IMR-90 (cell line): Measurements from ENCODE around the gene KLF13. TPM values are rescaled to one million over a fixed set of nuclear protein-coding genes. Genes with fewer than 3 reads are reported as not detected.

Source experiments
- ATAC-seq: fragments of 200-7000 bp; cut with Tn5 transposase; 2 replicates; pipeline ENCODE4 v1.9.1; 2020; ENCODE audit warnings: low read depth, mild to moderate bottlenecking, moderate library complexity
- BruUV-seq: library from RNA; stranded (reverse); fragments of 400-500 nt; replicated peaks from 2 replicates; lab custom pipeline; 2021; lab: Mats Ljungman, UMichigan
- CTCF ChIA-PET: fragments of 300-600 bp; formaldehyde crosslinking; extraction: SDS; loops from one replicate; lab custom pipeline; 2021; ENCODE audit warnings: antibody characterized with exemption; lab: Yijun Ruan, JAX
- POLR2A ChIA-PET: fragments of 300-600 bp; sonication (Branson Sonifier 250); formaldehyde crosslinking; loops from one replicate; lab custom pipeline; 2022; ENCODE audit warnings: antibody characterized with exemption; ENCODE audit not compliant: unreplicated experiment; lab: Charles Lee
- DNase-seq: peaks from one replicate; pipeline ENCODE4 v3.0.0; 2013
- H2AFZ ChIP-seq: replicated peaks from 2 replicates; pipeline ENCODE3; 2013; ENCODE audit warnings: low read length, mild to moderate bottlenecking; ENCODE audit not compliant: poor library complexity
- H2AK5ac ChIP-seq: 2 replicates; pipeline ENCODE4 v1.6.1; 2013; ENCODE audit warnings: low read depth, low read length, inconsistent platforms
- H2AK9ac ChIP-seq: replicated peaks from 2 replicates; pipeline ENCODE3; 2013; ENCODE audit warnings: mild to moderate bottlenecking, low read depth, low read length, moderate library complexity; ENCODE audit not compliant: poor library complexity
- H2BK120ac ChIP-seq: 2 replicates; pipeline ENCODE4 v1.6.1; 2013; ENCODE audit warnings: low read depth, low read length, inconsistent platforms
- H2BK15ac ChIP-seq: 3 replicates; pipeline ENCODE4 v1.6.1; 2013; ENCODE audit warnings: low read depth, low read length, inconsistent platforms
- H2BK20ac ChIP-seq: 2 replicates; pipeline ENCODE4 v1.6.1; 2013; ENCODE audit warnings: low read depth, mild to moderate bottlenecking, inconsistent platforms, low read length, moderate library complexity
- H2BK5ac ChIP-seq: 2 replicates; pipeline ENCODE4 v1.6.1; 2013; ENCODE audit warnings: mild to moderate bottlenecking, low read depth, low read length, inconsistent platforms; ENCODE audit not compliant: poor library complexity, severe bottlenecking
- H3K14ac ChIP-seq: replicated peaks from 2 replicates; pipeline ENCODE4 v1.6.1; 2013; ENCODE audit warnings: low read depth, low read length, inconsistent platforms
- H3K18ac ChIP-seq: 2 replicates; pipeline ENCODE4 v1.6.1; 2013; ENCODE audit warnings: low read depth, low read length, control low read depth
- H3K23ac ChIP-seq: 2 replicates; pipeline ENCODE4 v1.6.1; 2013; ENCODE audit warnings: low read depth, low read length, inconsistent platforms
- H3K27ac ChIP-seq: 2 replicates; pipeline ENCODE4 v1.5.1; 2013; ENCODE audit warnings: mild to moderate bottlenecking, control low read depth, low read length; ENCODE audit not compliant: insufficient read depth
- H3K27me3 ChIP-seq: 2 replicates; pipeline ENCODE4 v1.6.1; 2013; ENCODE audit warnings: low read length; ENCODE audit not compliant: control insufficient read depth, insufficient read depth
- H3K36me3 ChIP-seq: 2 replicates; pipeline ENCODE4 v1.6.1; 2013; ENCODE audit warnings: low read length, mixed read lengths; ENCODE audit not compliant: control insufficient read depth, insufficient read depth
- H3K4ac ChIP-seq: 2 replicates; pipeline ENCODE4 v1.6.1; 2013; ENCODE audit warnings: low read depth, low read length, inconsistent platforms
- H3K4me1 ChIP-seq: 2 replicates; pipeline ENCODE4 v1.6.1; 2013; ENCODE audit warnings: low read length, mixed read lengths; ENCODE audit not compliant: control insufficient read depth, insufficient read depth
- H3K4me2 ChIP-seq: 2 replicates; pipeline ENCODE4 v1.6.1; 2013; ENCODE audit warnings: low read depth, mild to moderate bottlenecking, control low read depth, low read length, moderate library complexity
- H3K4me3 ChIP-seq: 2 replicates; pipeline ENCODE4 v1.5.1; 2013; ENCODE audit warnings: low read depth, mild to moderate bottlenecking, control low read depth, low read length, moderate library complexity; ENCODE audit not compliant: insufficient read depth
- H3K56ac ChIP-seq: 2 replicates; pipeline ENCODE4 v1.6.1; 2013; ENCODE audit warnings: low read length, inconsistent platforms; ENCODE audit not compliant: insufficient read depth; ENCODE audit errors: extremely low read depth
- H3K79me1 ChIP-seq, 2 experiments: 2 replicates each; pipeline ENCODE4 v1.6.1; 2013; ENCODE audit warnings: low read length in 2 of 2, inconsistent platforms in 1 of 2, low read depth in 1 of 2
- H3K9ac ChIP-seq: 2 replicates; pipeline ENCODE4 v1.6.1; 2013; ENCODE audit warnings: low read depth, low read length, control low read depth
- H3K9me1 ChIP-seq: 2 replicates; pipeline ENCODE4 v1.6.1; 2013; ENCODE audit warnings: low read length, inconsistent platforms; ENCODE audit not compliant: insufficient read depth
- H3K9me3 ChIP-seq: 2 replicates; pipeline ENCODE4 v1.6.1; 2013; ENCODE audit warnings: low read length; ENCODE audit not compliant: control insufficient read depth, insufficient read depth
- H4K20me1 ChIP-seq: 2 replicates; pipeline ENCODE4 v1.6.1; 2013; ENCODE audit warnings: low read length, inconsistent platforms; ENCODE audit not compliant: insufficient read depth
- H4K5ac ChIP-seq: 2 replicates; pipeline ENCODE4 v1.6.1; 2013; ENCODE audit warnings: mild to moderate bottlenecking, low read depth, low read length, control low read depth
- H4K8ac ChIP-seq, 2 experiments: 2 replicates each; pipeline ENCODE4 v1.6.1; 2013; ENCODE audit warnings: low read depth in 2 of 2, low read length in 2 of 2, control low read depth in 1 of 2, inconsistent platforms in 1 of 2
- H4K91ac ChIP-seq: 2 replicates; pipeline ENCODE4 v1.6.1; 2013; ENCODE audit warnings: low read depth, low read length, inconsistent platforms; ENCODE audit not compliant: insufficient read depth
- BHLHE40 ChIP-seq: fragments of 150-350 bp; IDR thresholded peaks from 2 replicates; pipeline ENCODE4 v1.6.1; 2016; ENCODE audit warnings: mild to moderate bottlenecking, low read depth, low read length
- CHD1 ChIP-seq: IDR thresholded peaks from 2 replicates; pipeline ENCODE4 v1.6.1; 2012; ENCODE audit warnings: low read depth, low read length, improper control_type of control experiment
- FOS ChIP-seq: fragments of 150-350 bp; IDR thresholded peaks from 2 replicates; pipeline ENCODE4 v1.6.1; 2016; ENCODE audit warnings: low read depth, low read length
- MAZ ChIP-seq: IDR thresholded peaks from 2 replicates; pipeline ENCODE4 v1.6.1; 2012; ENCODE audit warnings: low read depth, mild to moderate bottlenecking, low read length, improper control_type of control experiment, moderate library complexity, borderline replicate concordance
- RFX5 ChIP-seq: IDR thresholded peaks from 2 replicates; pipeline ENCODE4 v1.8.0; 2012; ENCODE audit warnings: low read depth, mild to moderate bottlenecking, low read length, moderate library complexity
- WGBS, 2 experiments: methylation state at CpG; one replicate each; pipeline versions ENCODE4 v1.1.5 to v1.1.7; 2013; ENCODE audit warnings: missing lambda C conversion rate in 2 of 2; ENCODE audit not compliant: insufficient read length in 1 of 2; ENCODE audit errors: extremely low coverage in 2 of 2; 5-methylcytosine and 5-hydroxymethylcytosine counted together
- dilution Hi-C: fragments of 300-500 bp; cut with HindIII; formaldehyde crosslinking; loops from one replicate; pipeline ENCODE4 v1.14.3; 2018; ENCODE audit warnings: low sequenced_read_pairs; ENCODE audit not compliant: unreplicated experiment
- in situ Hi-C: fragments of 300-500 bp; cut with MboI; formaldehyde crosslinking; loops from 3 replicates; pipeline ENCODE4 v1.14.3; 2019; ENCODE audit warnings: low sequenced_read_pairs, inconsistent platforms, mixed read lengths
- intact Hi-C: fragments of 100-400 bp; cut with micrococcal nuclease; formaldehyde crosslinking; loops from 2 replicates; pipeline ENCODE4 v1.10.0; 2022
- polyA plus RNA-seq, 3 experiments: library from polyadenylated mRNA; depleted of rRNA; stranded (reverse); fragments of >200 nt; gene quantifications; 2 replicates each; pipeline ENCODE4 v1.2.3, GENCODE V29; 2012; ENCODE audit warnings: low replicate concordance in 1 of 3
- total RNA-seq: library from RNA; depleted of rRNA; stranded (reverse); fragments of >200 nt; gene quantifications from 2 replicates; pipeline ENCODE4 v1.2.3, GENCODE V29; 2012
- TF ChIP-seq, protein P1 (sequence below): fragments of 150-350 bp; IDR thresholded peaks from 2 replicates; pipeline ENCODE4 v1.6.1; 2017; ENCODE audit warnings: mild to moderate bottlenecking, antibody characterized with exemption, low read length, low read depth

The KLF13 gene
- total and polyA plus RNA-seq, 2 of the 4 experiments (the other 2 are of a cell fraction), result 9.5 to 10.6 TPM

DNA sequence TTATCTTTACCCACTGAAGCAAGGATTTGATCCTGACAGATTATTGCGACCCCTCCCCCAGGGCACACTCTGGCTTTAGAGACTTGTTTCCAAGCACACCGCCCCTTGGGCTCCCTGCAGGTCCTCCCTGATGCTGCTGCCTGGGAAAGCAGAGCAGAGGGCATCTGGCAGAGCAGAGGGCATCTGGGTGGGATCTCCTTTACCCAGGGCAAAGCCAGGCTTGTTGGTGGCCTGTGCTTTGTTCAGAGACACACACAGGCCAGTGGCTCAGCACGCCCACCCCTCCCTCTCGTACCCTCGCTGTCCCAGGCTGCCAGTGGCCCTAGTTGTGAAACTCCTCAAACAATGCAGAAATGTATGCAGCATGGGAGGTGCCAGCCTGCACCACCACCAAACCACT is 4.8 kb downstream of the KLF13 start:
- H3K79me1 ChIP-seq, result peaks cover 24 to 76% of the 10 kb centered on the region in 2 experiments
- no peak overlapping the region for H2AFZ ChIP-seq
- no peak overlapping the region for H2AK5ac ChIP-seq
- no peak overlapping the region for H3K4ac ChIP-seq
- no peak overlapping the region for H3K23ac ChIP-seq
- no peak overlapping the region for H3K4me2 ChIP-seq
- no peak overlapping the region for H3K56ac ChIP-seq
- no peak overlapping the region for H4K91ac ChIP-seq
- no peak overlapping the region for H3K27ac ChIP-seq
- no peak for DNase-seq
- no peaks in the 10 kb centered on the region for H3K27me3 ChIP-seq
- H3K9me3 ChIP-seq, result no peaks in the 10 kb centered on the region
- ATAC-seq, result no peak
- no peak overlapping the region for H3K14ac ChIP-seq
- no peak overlapping the region for H3K4me3 ChIP-seq
- peaks cover 2% of the 10 kb centered on the region; the same call in 1 of the 2 replicates for H3K4me1 ChIP-seq
- H2BK120ac ChIP-seq, result no peak overlapping the region
- ChIA-PET CTCF (no interaction called here), POLR2A (no interaction called here)
- intact Hi-C loops (no loop called here), dilution Hi-C loops (no loop called here), in situ Hi-C loops (no loop called here)
- no peak overlapping the region for H3K18ac ChIP-seq
- no TSS peak for BruUV-seq
- H2BK5ac ChIP-seq, result no peak overlapping the region
- H3K36me3 ChIP-seq, result no peaks in the 10 kb centered on the region
- H2BK20ac ChIP-seq, result no peak overlapping the region
- no peak overlapping the region for H2AK9ac ChIP-seq
- H3K9me1 ChIP-seq, result peaks cover 24% of the 10 kb centered on the region
- no peak overlapping the region for H3K9ac ChIP-seq
- no CpG with 5 or more reads among the region's 5 CpGs for WGBS, 2 experiments
- H4K8ac ChIP-seq, result no peak overlapping the region
- TF ChIP-seq, protein P1, sequence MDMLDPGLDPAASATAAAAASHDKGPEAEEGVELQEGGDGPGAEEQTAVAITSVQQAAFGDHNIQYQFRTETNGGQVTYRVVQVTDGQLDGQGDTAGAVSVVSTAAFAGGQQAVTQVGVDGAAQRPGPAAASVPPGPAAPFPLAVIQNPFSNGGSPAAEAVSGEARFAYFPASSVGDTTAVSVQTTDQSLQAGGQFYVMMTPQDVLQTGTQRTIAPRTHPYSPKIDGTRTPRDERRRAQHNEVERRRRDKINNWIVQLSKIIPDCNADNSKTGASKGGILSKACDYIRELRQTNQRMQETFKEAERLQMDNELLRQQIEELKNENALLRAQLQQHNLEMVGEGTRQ, result no peak
- TF ChIP-seq MAZ (no peak), BHLHE40 (no peak), RFX5 (no peak), CHD1 (no peak), FOS (no peak)
- peaks cover 71% of the 10 kb centered on the region for H4K20me1 ChIP-seq
- H4K5ac ChIP-seq, result no peak overlapping the region
- no peak overlapping the region for H2BK15ac ChIP-seq
